ENCODE measurements around the gene CTNND2.
A peak's percentile ranks its signal among the peaks of the same experiment; 100 is the strongest.

CTNND2 gene

GRCh38 chr5:11770310-11770709 lies 133.9 kb downstream of the CTNND2 start:
- Histone ChIP-seq H3K4me1 (ENCODE audit: control insufficient read depth, insufficient read depth, low read length) (no peaks in the 10 kb centered on the region), H3K9ac (ENCODE audit: low read length) (no peak overlapping the region), H3K9me3 (ENCODE audit: control insufficient read depth, low read length) (no peaks in the 10 kb centered on the region), H3K27me3 (replicated peaks; ENCODE audit: control insufficient read depth, insufficient read depth, low read length) (no peaks in the 10 kb centered on the region), H3K4me3 (ENCODE audit: low read length) (no peak overlapping the region), H3K36me3 (ENCODE audit: control insufficient read depth, insufficient read depth, low read length, severe bottlenecking) (no peaks in the 10 kb centered on the region)
- no peak for DNase-seq (ENCODE audit: low read depth)

GRCh38 chr5:11760934-11761603 lies 143.2 kb downstream of the CTNND2 start:
- peaks cover 7% of the 10 kb centered on the region for H3K9me3 ChIP-seq (ENCODE audit: control insufficient read depth, low read length)
- no peak overlapping the region for H3K4me3 ChIP-seq (ENCODE audit: low read length)
- no peak overlapping the region for H3K9ac ChIP-seq (ENCODE audit: low read length)
- H3K4me1 ChIP-seq (ENCODE audit: control insufficient read depth, insufficient read depth, low read length) = no peaks in the 10 kb centered on the region
- no peak for DNase-seq (ENCODE audit: low read depth)
- no peaks in the 10 kb centered on the region for H3K36me3 ChIP-seq (ENCODE audit: control insufficient read depth, insufficient read depth, low read length, severe bottlenecking)
- H3K27me3 ChIP-seq (replicated peaks; ENCODE audit: control insufficient read depth, insufficient read depth, low read length) = no peaks in the 10 kb centered on the region

DNA sequence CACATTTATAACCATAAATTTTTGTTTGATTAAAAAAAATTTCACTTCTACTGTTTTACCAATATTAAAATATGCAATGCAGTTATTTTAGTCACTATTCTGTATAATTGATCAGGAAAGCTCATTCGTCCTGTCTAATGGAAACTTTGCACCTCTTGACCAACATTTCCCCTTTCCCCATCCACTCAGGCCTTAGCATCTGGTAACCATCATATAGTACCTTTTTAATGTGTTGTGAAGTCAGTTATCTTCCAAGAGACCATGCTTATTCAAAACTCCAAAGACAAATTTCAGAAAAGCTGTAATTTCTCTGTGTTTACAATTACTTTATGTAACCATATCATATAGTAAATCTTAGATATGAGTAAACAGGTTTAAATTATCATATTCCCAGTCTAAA lies 145.9 kb downstream of the CTNND2 start:
- Histone ChIP-seq H3K27me3 (replicated peaks; ENCODE audit: control insufficient read depth, insufficient read depth, low read length) (no peaks in the 10 kb centered on the region), H3K9me3 (ENCODE audit: control insufficient read depth, low read length) (no peaks in the 10 kb centered on the region), H3K9ac (ENCODE audit: low read length) (no peak overlapping the region), H3K36me3 (ENCODE audit: control insufficient read depth, insufficient read depth, low read length, severe bottlenecking) (no peaks in the 10 kb centered on the region), H3K4me1 (ENCODE audit: control insufficient read depth, insufficient read depth, low read length) (no peaks in the 10 kb centered on the region), H3K4me3 (ENCODE audit: low read length) (no peak overlapping the region)
- no peak for DNase-seq (ENCODE audit: low read depth)

GRCh38 chr5:11757661-11758060 lies 146.6 kb downstream of the CTNND2 start:
- no peak overlapping the region for H3K9ac ChIP-seq (ENCODE audit: low read length)
- no peak overlapping the region for H3K4me3 ChIP-seq (ENCODE audit: low read length)
- no peaks in the 10 kb centered on the region for H3K27me3 ChIP-seq (replicated peaks; ENCODE audit: control insufficient read depth, insufficient read depth, low read length)
- DNase-seq (ENCODE audit: low read depth) = no peak
- H3K4me1 ChIP-seq (ENCODE audit: control insufficient read depth, insufficient read depth, low read length) = no peaks in the 10 kb centered on the region
- no peaks in the 10 kb centered on the region for H3K36me3 ChIP-seq (ENCODE audit: control insufficient read depth, insufficient read depth, low read length, severe bottlenecking)
- H3K9me3 ChIP-seq (ENCODE audit: control insufficient read depth, low read length) = no peaks in the 10 kb centered on the region

DNA sequence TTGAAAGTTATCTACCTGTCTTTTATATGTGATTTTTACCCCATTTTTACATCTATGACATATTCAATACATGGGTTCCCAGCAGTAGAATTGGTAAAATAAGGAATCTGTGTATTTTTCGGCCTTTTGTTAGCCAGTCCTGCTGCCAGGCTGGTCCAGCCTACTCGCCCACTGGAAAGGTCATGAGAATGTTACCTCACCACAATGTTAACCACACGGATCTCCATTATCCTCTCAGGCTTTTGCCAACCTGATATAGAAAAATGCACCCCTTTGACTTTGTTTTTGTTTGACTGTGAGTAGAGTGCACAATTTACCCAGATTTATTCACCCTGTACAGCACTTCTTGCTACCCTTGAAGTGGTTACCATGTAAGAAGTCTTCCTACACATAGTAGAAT lies 167.2 kb downstream of the CTNND2 start:
- no peaks in the 10 kb centered on the region for H3K27me3 ChIP-seq (replicated peaks; ENCODE audit: control insufficient read depth, insufficient read depth, low read length)
- H3K9ac ChIP-seq (ENCODE audit: low read length) = no peak overlapping the region
- H3K4me3 ChIP-seq (ENCODE audit: low read length) = no peak overlapping the region
- no peaks in the 10 kb centered on the region for H3K36me3 ChIP-seq (ENCODE audit: control insufficient read depth, insufficient read depth, low read length, severe bottlenecking)
- no peaks in the 10 kb centered on the region for H3K4me1 ChIP-seq (ENCODE audit: control insufficient read depth, insufficient read depth, low read length)
- H3K9me3 ChIP-seq (ENCODE audit: control insufficient read depth, low read length) = no peaks in the 10 kb centered on the region
- no peak for DNase-seq (ENCODE audit: low read depth)

- Histone ChIP-seq H3K4me1 (ENCODE audit: control insufficient read depth, insufficient read depth, low read length) (no peaks in the 10 kb centered on the region), H3K27me3 (replicated peaks; ENCODE audit: control insufficient read depth, insufficient read depth, low read length) (no peaks in the 10 kb centered on the region), H3K9me3 (ENCODE audit: control insufficient read depth, low read length) (no peaks in the 10 kb centered on the region), H3K9ac (ENCODE audit: low read length) (no peak overlapping the region), H3K36me3 (ENCODE audit: control insufficient read depth, insufficient read depth, low read length, severe bottlenecking) (no peaks in the 10 kb centered on the region), H3K4me3 (ENCODE audit: low read length) (no peak overlapping the region)
- no peak for DNase-seq (ENCODE audit: low read depth)
These were observed 169.9 kb downstream of the CTNND2 start for GRCh38 chr5:11734369-11734768.

DNA sequence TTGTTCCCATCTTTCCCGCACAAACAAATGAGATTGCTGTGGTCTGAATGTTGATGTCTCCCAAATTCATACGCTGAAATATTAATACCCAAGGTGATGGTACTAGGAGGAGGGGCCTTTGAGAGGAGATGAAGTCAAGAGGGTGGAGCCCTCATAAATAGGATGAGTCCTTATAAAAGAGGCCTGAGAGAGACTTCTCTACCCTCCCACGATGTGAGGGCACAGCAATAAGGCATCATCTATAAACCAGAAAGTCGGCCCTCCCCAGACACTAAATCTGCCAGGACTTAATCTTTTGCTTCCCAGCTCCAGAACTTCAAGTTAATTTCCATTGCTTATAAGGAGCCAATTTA lies 170.4 kb downstream of the CTNND2 start:
- H3K4me3 ChIP-seq (ENCODE audit: low read length) = no peak overlapping the region
- no peaks in the 10 kb centered on the region for H3K4me1 ChIP-seq (ENCODE audit: control insufficient read depth, insufficient read depth, low read length)
- H3K36me3 ChIP-seq (ENCODE audit: control insufficient read depth, insufficient read depth, low read length, severe bottlenecking) = no peaks in the 10 kb centered on the region
- no peak overlapping the region for H3K9ac ChIP-seq (ENCODE audit: low read length)
- H3K27me3 ChIP-seq (replicated peaks; ENCODE audit: control insufficient read depth, insufficient read depth, low read length) = no peaks in the 10 kb centered on the region
- no peak for DNase-seq (ENCODE audit: low read depth)
- no peaks in the 10 kb centered on the region for H3K9me3 ChIP-seq (ENCODE audit: control insufficient read depth, low read length)

DNA sequence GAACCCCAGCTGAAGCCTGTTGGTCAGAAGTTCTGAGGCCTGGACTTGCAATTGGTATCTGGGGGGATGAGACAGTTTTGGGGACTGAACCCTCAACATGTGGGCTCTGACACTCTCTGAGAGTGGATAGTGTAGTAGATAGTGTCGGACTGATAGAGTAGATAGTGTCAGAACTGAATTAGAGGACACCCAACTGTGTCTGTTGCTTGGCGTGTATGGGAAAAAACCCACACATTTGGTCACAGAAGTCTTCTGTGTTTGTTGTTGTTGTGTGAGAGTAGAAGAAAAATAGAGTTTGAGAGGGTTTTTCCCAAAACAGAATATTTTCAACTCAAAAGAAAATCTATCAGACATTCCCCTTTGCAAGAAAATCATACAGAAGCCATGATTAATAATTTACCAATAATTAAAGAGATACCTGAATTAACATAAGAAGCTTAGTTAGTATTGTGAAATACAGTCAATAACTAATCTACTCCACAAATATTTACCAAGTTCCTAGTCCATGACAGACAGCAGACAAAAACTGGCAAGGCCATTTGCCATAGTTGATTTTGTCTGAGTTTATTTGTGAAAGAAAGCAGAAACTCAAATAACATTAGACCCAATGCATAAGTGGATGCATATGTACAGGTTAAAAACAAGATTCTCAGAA lies 170.9 kb downstream of the CTNND2 start:
- Histone ChIP-seq H3K27me3 (replicated peaks; ENCODE audit: control insufficient read depth, insufficient read depth, low read length) (no peaks in the 10 kb centered on the region), H3K36me3 (ENCODE audit: control insufficient read depth, insufficient read depth, low read length, severe bottlenecking) (no peaks in the 10 kb centered on the region), H3K9ac (ENCODE audit: low read length) (no peak overlapping the region), H3K4me1 (ENCODE audit: control insufficient read depth, insufficient read depth, low read length) (no peaks in the 10 kb centered on the region), H3K9me3 (ENCODE audit: control insufficient read depth, low read length) (no peaks in the 10 kb centered on the region), H3K4me3 (ENCODE audit: low read length) (no peak overlapping the region)
- DNase-seq (ENCODE audit: low read depth) = no peak

- no peak for DNase-seq (ENCODE audit: low read depth)
- H3K36me3 ChIP-seq (ENCODE audit: control insufficient read depth, insufficient read depth, low read length, severe bottlenecking) = no peaks in the 10 kb centered on the region
- no peak overlapping the region for H3K4me3 ChIP-seq (ENCODE audit: low read length)
- no peaks in the 10 kb centered on the region for H3K9me3 ChIP-seq (ENCODE audit: control insufficient read depth, low read length)
- no peaks in the 10 kb centered on the region for H3K27me3 ChIP-seq (replicated peaks; ENCODE audit: control insufficient read depth, insufficient read depth, low read length)
- no peak overlapping the region for H3K9ac ChIP-seq (ENCODE audit: low read length)
- no peaks in the 10 kb centered on the region for H3K4me1 ChIP-seq (ENCODE audit: control insufficient read depth, insufficient read depth, low read length)
These were observed 179.3 kb downstream of the CTNND2 start for GRCh38 chr5:11724940-11725339.

DNA sequence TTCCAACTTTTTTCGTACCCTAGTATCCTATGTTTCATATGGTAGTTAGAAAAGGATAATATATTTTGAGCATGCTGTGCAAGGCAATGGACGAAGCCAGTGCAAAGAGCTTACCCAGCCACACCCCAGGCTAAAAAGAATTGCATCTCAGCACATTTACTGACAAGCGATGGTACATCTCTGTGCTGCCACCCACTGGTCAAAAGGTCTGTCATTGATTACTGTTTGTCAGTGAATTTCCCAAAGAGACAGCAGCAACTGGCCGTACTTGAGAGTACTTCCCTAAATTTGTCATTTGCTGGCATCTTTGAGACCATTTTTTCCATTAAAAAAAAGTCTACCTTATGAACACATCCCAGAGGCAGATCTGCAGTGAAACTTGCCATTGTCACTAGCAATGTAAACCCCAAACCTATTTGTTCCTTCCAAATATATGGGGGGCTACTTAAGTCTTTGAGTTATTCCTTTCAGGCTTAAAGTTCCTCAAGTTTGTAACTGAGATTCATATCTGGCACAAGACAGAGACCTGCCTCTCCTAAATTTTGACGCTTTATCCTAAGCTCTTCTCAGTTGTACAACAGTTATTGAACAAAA lies 184.3 kb downstream of the CTNND2 start:
- Histone ChIP-seq H3K4me1 (ENCODE audit: control insufficient read depth, insufficient read depth, low read length) (no peaks in the 10 kb centered on the region), H3K27me3 (replicated peaks; ENCODE audit: control insufficient read depth, insufficient read depth, low read length) (no peaks in the 10 kb centered on the region), H3K36me3 (ENCODE audit: control insufficient read depth, insufficient read depth, low read length, severe bottlenecking) (no peaks in the 10 kb centered on the region), H3K9ac (ENCODE audit: low read length) (no peak overlapping the region), H3K9me3 (ENCODE audit: control insufficient read depth, low read length) (no peaks in the 10 kb centered on the region), H3K4me3 (ENCODE audit: low read length) (no peak overlapping the region)
- DNase-seq (ENCODE audit: low read depth) = peak; percentile 1

DNA sequence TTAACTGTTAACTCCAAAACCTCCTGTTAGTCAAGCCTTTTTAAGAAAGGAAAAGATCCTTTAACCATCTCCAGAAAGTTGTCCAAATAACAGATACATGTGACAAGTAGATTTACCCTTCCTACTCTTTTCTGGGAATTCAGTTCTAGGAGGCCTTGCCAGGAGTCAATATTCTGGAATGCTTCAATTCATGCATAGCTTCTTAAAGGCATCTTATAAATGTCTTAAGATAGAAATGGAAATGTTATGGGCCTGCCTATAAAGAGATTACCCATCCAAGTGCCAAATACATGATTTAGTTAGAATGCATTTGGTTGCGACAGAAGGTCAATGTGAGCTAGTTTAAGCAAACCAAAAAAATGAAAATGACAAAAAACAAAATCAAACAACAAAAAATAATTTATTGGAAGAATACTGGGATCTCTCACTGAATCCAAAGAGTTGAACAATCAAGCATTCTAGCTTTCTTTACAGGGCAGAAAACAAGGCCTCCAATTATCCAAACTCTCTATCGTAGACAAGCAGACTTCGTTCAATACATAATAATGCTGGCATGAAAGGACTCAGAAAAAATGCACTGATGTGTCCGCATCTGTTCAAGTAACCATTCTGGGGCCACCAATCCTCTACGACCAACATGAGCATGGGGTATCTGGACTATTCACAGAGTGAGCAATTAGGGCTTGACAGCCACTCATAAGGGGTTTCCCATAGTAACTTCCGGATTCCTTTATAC lies 188.6 kb downstream of the CTNND2 start:
- Histone ChIP-seq H3K4me1 (ENCODE audit: control insufficient read depth, insufficient read depth, low read length) (no peaks in the 10 kb centered on the region), H3K9ac (ENCODE audit: low read length) (no peak overlapping the region), H3K36me3 (ENCODE audit: control insufficient read depth, insufficient read depth, low read length, severe bottlenecking) (no peaks in the 10 kb centered on the region), H3K9me3 (ENCODE audit: control insufficient read depth, low read length) (no peaks in the 10 kb centered on the region), H3K27me3 (replicated peaks; ENCODE audit: control insufficient read depth, insufficient read depth, low read length) (no peaks in the 10 kb centered on the region), H3K4me3 (ENCODE audit: low read length) (no peak overlapping the region)
- DNase-seq (ENCODE audit: low read depth) = no peak
